Measurements from ENCODE around the gene NPAS3.

Gene NPAS3

GRCh38 chr14:33699300-33699983 is 760.8 kb downstream of the NPAS3 start:
- DNase-seq = no peak

GRCh38 chr14:33700052-33700451 is 761.4 kb downstream of the NPAS3 start:
- no peak for DNase-seq

GRCh38 chr14:33702293-33702692 is 763.6 kb downstream of the NPAS3 start:
- DNase-seq = no peak

- DNase-seq = no peak
Observed at GRCh38 chr14:33704481-33704880, 765.8 kb downstream of the NPAS3 start.

GRCh38 chr14:33705490-33705889 is 766.8 kb downstream of the NPAS3 start:
- no peak for DNase-seq

- no peak for DNase-seq
Observed at GRCh38 chr14:33707716-33708115, 769.0 kb downstream of the NPAS3 start.

- DNase-seq = no peak
Observed at GRCh38 chr14:33709283-33709682, 770.6 kb downstream of the NPAS3 start.

- no peak for DNase-seq
Observed at GRCh38 chr14:33709711-33710110, 771.0 kb downstream of the NPAS3 start.

- DNase-seq = no peak
Observed at GRCh38 chr14:33710273-33710672, 771.6 kb downstream of the NPAS3 start.

GRCh38 chr14:33711194-33711593 is 772.5 kb downstream of the NPAS3 start:
- DNase-seq = no peak

GRCh38 chr14:33711811-33712216 is 773.1 kb downstream of the NPAS3 start:
- no peak for DNase-seq

- DNase-seq = no peak
Observed at GRCh38 chr14:33714527-33715226, 776.0 kb downstream of the NPAS3 start.

- no peak for DNase-seq
Observed at GRCh38 chr14:33715227-33715528, 776.5 kb downstream of the NPAS3 start.

- no peak for DNase-seq
Observed at GRCh38 chr14:33716921-33717320, 778.2 kb downstream of the NPAS3 start.

GRCh38 chr14:33717866-33718265 is 779.2 kb downstream of the NPAS3 start:
- DNase-seq = no peak

- no peak for DNase-seq
Observed at GRCh38 chr14:33720284-33720787, 781.7 kb downstream of the NPAS3 start.

GRCh38 chr14:33726685-33727084 is 788.0 kb downstream of the NPAS3 start:
- no peak for DNase-seq

GRCh38 chr14:33727606-33728005 is 788.9 kb downstream of the NPAS3 start:
- no peak for DNase-seq

GRCh38 chr14:33728010-33728498 is 789.4 kb downstream of the NPAS3 start:
- no peak for DNase-seq

GRCh38 chr14:33730156-33730555 is 791.5 kb downstream of the NPAS3 start:
- no peak for DNase-seq

- no peak for DNase-seq
Observed at GRCh38 chr14:33732175-33732574, 793.5 kb downstream of the NPAS3 start.

- DNase-seq = no peak
Observed at GRCh38 chr14:33733310-33733709, 794.6 kb downstream of the NPAS3 start.

GRCh38 chr14:33733721-33734120 is 795.0 kb downstream of the NPAS3 start:
- no peak for DNase-seq

- DNase-seq = no peak
Observed at GRCh38 chr14:33734387-33734786, 795.7 kb downstream of the NPAS3 start.
